ENCODE measurements around the gene CRADD.
"Not testable (repeated sequence)": the region's sequence is repeated elsewhere in the genome, so short reads cannot be mapped to it uniquely, and the experiment has no call there.

CRADD gene

DNA sequence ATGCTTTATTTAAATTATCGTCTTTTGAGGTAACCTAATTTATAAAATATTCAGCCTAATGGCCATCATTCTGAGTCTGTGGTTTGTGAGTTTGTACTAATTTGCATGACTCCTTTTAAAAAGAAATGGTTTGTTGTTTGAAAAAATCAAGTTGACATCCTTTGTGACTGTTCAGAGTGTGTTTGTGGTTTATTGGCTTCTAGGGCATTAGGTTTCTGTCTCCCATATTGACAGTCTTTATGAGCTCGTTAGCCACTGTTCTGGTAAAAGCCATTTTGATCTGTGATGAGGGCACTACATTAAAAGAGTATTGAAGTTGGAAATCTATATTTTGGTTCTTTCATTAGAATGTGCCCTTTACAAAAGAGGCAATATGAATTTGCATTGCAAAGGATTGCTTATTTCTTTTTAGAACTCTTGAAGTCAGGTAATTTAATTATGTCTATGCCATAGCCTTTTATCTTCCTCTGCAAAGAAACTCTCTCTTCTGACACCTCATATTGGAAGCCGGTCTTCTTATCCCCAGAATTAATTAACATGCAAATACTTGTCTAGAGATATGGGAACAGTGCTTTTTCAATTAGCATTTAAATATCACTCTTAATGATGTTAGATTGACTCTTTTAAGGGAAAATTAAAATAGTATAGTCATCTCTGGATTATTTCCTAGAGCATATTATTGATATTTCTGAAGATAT is 95.0 kb downstream of the CRADD start:
- TF ChIP-seq CTCF (IDR thresholded peaks at IDR 0.05; ENCODE audit: insufficient read depth, missing control alignments) = no peak
- FAIRE-seq (no peak), DNase-seq (ENCODE audit: insufficient read length, low spot score) (no peak)

- no peak for DNase-seq (ENCODE audit: insufficient read length, low spot score)
- FAIRE-seq = no peak
- TF ChIP-seq CTCF (IDR thresholded peaks at IDR 0.05; ENCODE audit: insufficient read depth, missing control alignments) = no peak
These were observed 96.1 kb downstream of the CRADD start for GRCh38 chr12:93773122-93773871.

DNA sequence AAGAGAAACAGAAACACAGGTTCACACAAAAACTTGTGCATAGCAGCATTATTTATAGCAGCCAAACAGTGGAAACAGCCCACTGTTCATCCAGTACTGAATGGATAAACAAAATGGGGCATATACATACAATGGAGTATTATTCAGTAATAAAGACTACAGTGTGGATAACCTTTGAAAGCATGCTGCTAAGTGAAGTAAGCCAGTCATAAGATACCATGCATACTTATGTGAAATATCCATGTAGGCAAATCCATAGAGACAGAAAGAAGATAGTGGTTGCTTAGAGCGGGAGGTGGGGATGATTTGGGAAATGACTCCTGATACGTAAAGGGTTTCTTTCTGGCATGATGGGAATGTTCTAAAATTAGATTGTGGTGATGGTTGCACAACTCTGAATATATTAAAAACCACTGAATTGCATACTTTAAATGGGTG is 99.4 kb downstream of the CRADD start:
- TF ChIP-seq CTCF (IDR thresholded peaks at IDR 0.05; ENCODE audit: insufficient read depth, missing control alignments) = no peak
- FAIRE-seq (no peak), DNase-seq (ENCODE audit: insufficient read length, low spot score) (no peak)

DNA sequence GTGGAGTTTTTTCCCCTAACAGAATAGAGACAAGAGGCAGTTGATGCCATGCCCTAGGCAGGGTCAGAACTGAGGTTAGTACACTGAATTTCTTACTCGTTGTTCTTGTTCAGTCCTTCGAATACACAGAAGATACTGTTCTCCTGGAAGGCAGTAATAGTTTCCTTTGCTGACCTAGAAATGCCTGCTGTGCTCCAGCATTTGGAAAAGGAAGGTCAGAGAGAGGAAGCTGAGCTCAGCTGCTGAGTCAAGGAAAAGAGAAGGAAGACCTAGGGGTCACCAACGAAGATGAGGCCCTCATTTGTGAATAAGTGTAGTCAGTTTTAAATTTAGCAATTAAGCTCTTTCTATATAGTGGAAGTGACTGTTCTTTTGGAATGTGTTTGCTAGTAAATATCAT is 100.1 kb downstream of the CRADD start:
- FAIRE-seq = no peak
- DNase-seq (ENCODE audit: insufficient read length, low spot score) = no peak
- no peak for TF ChIP-seq CTCF (IDR thresholded peaks at IDR 0.05; ENCODE audit: insufficient read depth, missing control alignments)

DNA sequence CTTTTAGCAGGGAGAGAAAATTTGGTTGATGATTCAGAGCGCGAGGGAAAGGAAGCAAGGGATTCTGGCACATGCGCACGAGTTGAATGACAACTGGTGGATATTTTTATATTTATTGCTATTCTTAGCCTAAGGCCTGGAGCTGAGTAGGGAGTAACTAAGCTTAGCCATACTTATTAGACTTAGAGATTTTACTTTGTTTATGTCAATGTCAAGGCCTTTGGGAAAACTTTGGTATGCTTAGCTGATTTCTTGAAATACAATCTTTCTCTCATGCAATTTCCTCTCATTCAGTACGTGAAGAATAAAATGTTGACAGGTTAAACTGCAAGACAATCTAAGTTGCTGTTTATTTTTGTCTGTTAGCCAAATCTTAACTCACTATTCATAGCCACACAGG is 101.1 kb downstream of the CRADD start:
- no peak for TF ChIP-seq CTCF (IDR thresholded peaks at IDR 0.05; ENCODE audit: insufficient read depth, missing control alignments)
- no peak for FAIRE-seq

GRCh38 chr12:93778766-93779165 is 101.6 kb downstream of the CRADD start:
- FAIRE-seq (no peak), DNase-seq (ENCODE audit: insufficient read length, low spot score) (no peak)
- TF ChIP-seq CTCF (IDR thresholded peaks at IDR 0.05; ENCODE audit: insufficient read depth, missing control alignments) = no peak

More for the DNA sequence above, 101.1 kb downstream of the CRADD start:
- no peak for DNase-seq (ENCODE audit: insufficient read length, low spot score)

- TF ChIP-seq CTCF (IDR thresholded peaks at IDR 0.05; ENCODE audit: insufficient read depth, missing control alignments) = no peak
- DNase-seq (ENCODE audit: insufficient read length, low spot score) = no peak
- no peak for FAIRE-seq
These were observed 103.0 kb downstream of the CRADD start for GRCh38 chr12:93780101-93780641.

DNA sequence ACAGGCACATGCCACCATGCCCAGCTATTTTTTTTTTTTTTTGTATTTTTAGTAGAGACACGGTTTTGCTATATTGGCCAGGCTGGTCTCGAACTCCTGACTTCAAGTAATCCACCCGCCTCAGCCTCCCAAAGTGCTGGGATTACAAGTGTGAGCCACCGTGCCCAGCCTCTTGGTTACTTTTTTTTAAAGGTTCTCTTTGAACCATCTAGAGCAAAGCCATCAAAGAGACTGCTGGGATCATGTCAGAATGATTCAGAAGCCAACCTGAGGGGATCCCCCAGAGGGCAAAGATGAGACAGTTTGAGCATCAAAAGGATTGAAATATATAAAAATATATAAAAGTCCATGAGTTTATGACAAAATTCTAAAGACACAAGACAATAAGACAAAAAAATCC is 103.7 kb downstream of the CRADD start:
- DNase-seq (ENCODE audit: insufficient read length, low spot score); FAIRE-seq: not testable (repeated sequence)

DNA sequence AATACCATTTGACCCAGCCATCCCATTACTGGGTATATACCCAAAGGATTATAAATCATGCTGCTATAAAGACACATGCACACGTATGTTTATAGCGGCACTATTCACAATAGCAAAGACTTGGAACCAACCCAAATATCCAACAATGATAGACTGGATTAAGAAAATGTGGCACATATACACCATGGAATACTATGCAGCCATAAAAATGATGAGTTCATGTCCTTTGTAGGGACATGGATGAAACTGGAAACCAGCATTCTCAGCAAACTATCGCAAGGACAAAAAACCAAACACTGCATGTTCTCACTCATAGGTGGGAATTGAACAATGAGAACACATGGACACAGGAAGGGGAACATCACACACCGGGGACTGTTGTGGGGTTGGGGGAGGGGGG is 104.8 kb downstream of the CRADD start:
- not testable (repeated sequence) for DNase-seq (ENCODE audit: insufficient read length, low spot score); FAIRE-seq
